ENCODE data around the gene C5orf47. TPM values are rescaled to one million over a fixed set of nuclear protein-coding genes. Genes with fewer than 3 reads are reported as not detected.

Gene C5orf47
- polyA plus RNA-seq, 2 of the 4 experiments (the other 2 are of a cell fraction), result 0.13 TPM; not detected in 1

DNA sequence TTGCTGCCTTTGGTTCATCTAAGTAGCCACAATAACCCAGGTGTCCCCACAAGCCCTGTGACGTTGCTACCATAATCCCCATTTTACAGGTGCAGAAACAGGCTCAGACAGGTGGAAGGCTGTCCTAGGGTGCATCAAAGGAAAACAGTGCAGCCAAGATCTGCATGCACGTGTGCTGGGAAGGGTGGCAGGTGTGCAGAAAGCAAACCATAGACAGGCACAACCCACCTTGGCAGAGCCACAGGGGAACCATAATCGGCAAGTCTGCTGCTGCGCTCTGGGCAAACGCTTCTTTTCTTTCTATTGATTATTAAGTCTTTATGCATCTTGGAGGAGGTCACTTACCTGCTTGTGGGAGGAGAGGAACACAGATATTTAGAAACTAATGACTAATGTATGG, 63.7 kb downstream of the C5orf47 start (continued):
- TF ChIP-seq, protein P1, sequence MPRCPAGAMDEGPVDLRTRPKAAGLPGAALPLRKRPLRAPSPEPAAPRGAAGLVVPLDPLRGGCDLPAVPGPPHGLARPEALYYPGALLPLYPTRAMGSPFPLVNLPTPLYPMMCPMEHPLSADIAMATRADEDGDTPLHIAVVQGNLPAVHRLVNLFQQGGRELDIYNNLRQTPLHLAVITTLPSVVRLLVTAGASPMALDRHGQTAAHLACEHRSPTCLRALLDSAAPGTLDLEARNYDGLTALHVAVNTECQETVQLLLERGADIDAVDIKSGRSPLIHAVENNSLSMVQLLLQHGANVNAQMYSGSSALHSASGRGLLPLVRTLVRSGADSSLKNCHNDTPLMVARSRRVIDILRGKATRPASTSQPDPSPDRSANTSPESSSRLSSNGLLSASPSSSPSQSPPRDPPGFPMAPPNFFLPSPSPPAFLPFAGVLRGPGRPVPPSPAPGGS (IDR thresholded peaks at IDR 0.05), result no peak
- TF ChIP-seq, protein P2, sequence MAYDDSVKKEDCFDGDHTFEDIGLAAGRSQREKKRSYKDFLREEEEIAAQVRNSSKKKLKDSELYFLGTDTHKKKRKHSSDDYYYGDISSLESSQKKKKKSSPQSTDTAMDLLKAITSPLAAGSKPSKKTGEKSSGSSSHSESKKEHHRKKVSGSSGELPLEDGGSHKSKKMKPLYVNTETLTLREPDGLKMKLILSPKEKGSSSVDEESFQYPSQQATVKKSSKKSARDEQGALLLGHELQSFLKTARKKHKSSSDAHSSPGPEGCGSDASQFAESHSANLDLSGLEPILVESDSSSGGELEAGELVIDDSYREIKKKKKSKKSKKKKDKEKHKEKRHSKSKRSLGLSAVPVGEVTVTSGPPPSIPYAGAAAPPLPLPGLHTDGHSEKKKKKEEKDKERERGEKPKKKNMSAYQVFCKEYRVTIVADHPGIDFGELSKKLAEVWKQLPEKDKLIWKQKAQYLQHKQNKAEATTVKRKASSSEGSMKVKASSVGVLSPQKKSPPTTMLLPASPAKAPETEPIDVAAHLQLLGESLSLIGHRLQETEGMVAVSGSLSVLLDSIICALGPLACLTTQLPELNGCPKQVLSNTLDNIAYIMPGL (CRISPR knock-in tag; IDR thresholded peaks at IDR 0.05; ENCODE audit: borderline replicate concordance), result no peak
- TF ChIP-seq EP300 (IDR thresholded peaks at IDR 0.05) (no peak), MAZ (IDR thresholded peaks at IDR 0.05; ENCODE audit: borderline replicate concordance, low read depth, low read length) (no peak)

DNA sequence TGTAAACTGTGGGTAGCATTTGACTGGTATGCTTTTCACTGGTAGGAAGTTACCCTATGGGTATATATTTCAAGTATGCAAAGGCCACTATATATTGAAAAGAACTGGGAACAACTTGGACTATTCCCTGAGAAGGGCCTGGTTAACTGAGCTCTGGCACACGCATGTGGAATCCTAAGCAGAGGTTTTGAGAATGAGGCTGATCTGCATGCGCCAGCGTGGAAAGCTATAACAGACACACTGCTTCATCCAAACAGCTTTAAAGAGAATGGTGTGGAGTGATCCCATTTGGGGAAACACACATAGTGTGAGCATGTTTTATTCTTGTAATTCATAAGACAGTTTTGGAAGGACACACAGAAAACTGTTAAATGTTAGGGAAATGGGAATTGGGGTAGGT, 64.9 kb downstream of the C5orf47 start:
- no peak for TF ChIP-seq RFX5 (IDR thresholded peaks at IDR 0.05)
- TF ChIP-seq CHD4 (IDR thresholded peaks at IDR 0.05; ENCODE audit: borderline replicate concordance), result no peak
- no peak for TF ChIP-seq GATA3 (IDR thresholded peaks at IDR 0.05; ENCODE audit: borderline replicate concordance)
- TF ChIP-seq EP300 (IDR thresholded peaks at IDR 0.05), result no peak
- TF ChIP-seq, protein P1 (IDR thresholded peaks at IDR 0.05), result no peak
- no peak for TF ChIP-seq MAFK (IDR thresholded peaks at IDR 0.05; ENCODE audit: partially characterized antibody)
- TF ChIP-seq, protein P3, sequence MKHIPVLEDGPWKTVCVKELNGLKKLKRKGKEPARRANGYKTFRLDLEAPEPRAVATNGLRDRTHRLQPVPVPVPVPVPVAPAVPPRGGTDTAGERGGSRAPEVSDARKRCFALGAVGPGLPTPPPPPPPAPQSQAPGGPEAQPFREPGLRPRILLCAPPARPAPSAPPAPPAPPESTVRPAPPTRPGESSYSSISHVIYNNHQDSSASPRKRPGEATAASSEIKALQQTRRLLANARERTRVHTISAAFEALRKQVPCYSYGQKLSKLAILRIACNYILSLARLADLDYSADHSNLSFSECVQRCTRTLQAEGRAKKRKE (CRISPR knock-in tag; IDR thresholded peaks at IDR 0.05; ENCODE audit: low read depth), result no peak
- no peak for TF ChIP-seq RAD21 (conservative IDR thresholded peaks at IDR 0.05 in 1 of 2, IDR thresholded peaks at IDR 0.05 in 1 of 2)
- no peak for TF ChIP-seq CBX8 (IDR thresholded peaks at IDR 0.05)
- no peak for TF ChIP-seq EHF (CRISPR knock-in tag; IDR thresholded peaks at IDR 0.05)
- no peak for TF ChIP-seq ELK1 (IDR thresholded peaks at IDR 0.05; ENCODE audit: low read depth, low read length)
- no peak for TF ChIP-seq TFCP2L1 (CRISPR knock-in tag; IDR thresholded peaks at IDR 0.05)
- TF ChIP-seq RARB (CRISPR knock-in tag; IDR thresholded peaks at IDR 0.05), result no peak
- no peak for TF ChIP-seq MYC (IDR thresholded peaks at IDR 0.05; ENCODE audit: borderline replicate concordance, low read length)
- TF ChIP-seq CBX2 (IDR thresholded peaks at IDR 0.05; ENCODE audit: borderline replicate concordance, low read depth), result no peak
- no peak for TF ChIP-seq ESRRA (IDR thresholded peaks at IDR 0.05; ENCODE audit: borderline replicate concordance, low read length)
- ChIA-PET POLR2A (no interaction called here), CTCF (interaction anchor here (1.0 to 3.4 kb wide), 3 partner anchors 9 to 264 kb away, joined by 4 to 15 read pairs (median 11); partner anchors contain the start of gene NSG2)
- H3K4me1 ChIP-seq, result no peaks in the 10 kb centered on the region
- H3K9me3 ChIP-seq, result no peaks in the 10 kb centered on the region
- no peak for ATAC-seq
- no peak overlapping the region for H3K27ac ChIP-seq
- no peak overlapping the region for H3K4me2 ChIP-seq
- 79% methylated on average over 3 of the region's 3 CpGs for WGBS (ENCODE audit: missing lambda C conversion rate)
- no peak overlapping the region for H3K4me3 ChIP-seq
- no peak for FAIRE-seq
- no peak for DNase-seq (ENCODE audit: low read depth in 1 of 2, low spot score in 1 of 2)

Other genes starting within 250 kb of the C5orf47 start
- gene CPEB4, start 100.8 kb upstream of the C5orf47 start, polyA plus RNA-seq (2011; rRNA removed), result 49.1 and 50.0 TPM in 2 replicates
- gene CPEB4, start 100.8 kb upstream of the C5orf47 start, polyA plus RNA-seq (2017; fragmentation: RNase III; extraction: RNeasy Plus Mini Kit Qiagen cat#74134 plus additional on column Dnase treatment), result 8.4 to 11.4 TPM (median 10.5 TPM) in 3 replicates
- 0.05 and 0.06 TPM in 2 replicates for gene NSG2, start 56.5 kb downstream of the C5orf47 start, polyA plus RNA-seq (2011; rRNA removed)
- gene NSG2, start 56.5 kb downstream of the C5orf47 start, polyA plus RNA-seq (2017; fragmentation: RNase III; extraction: RNeasy Plus Mini Kit Qiagen cat#74134 plus additional on column Dnase treatment), result 0.04 TPM in 1 of 3 replicates, not detected in the others